Measurements from ENCODE around the gene LRRC55.

- TF ChIP-seq CTCF (conservative IDR thresholded peaks at IDR 0.05; ENCODE audit: low read depth in 2 of 2) (no peak), POLR2AphosphoS5 (IDR thresholded peaks at IDR 0.05; ENCODE audit: low read depth) (no peak), REST (IDR thresholded peaks at IDR 0.05; ENCODE audit: unreplicated experiment) (no peak), CREB1 (CRISPR knock-in tag; IDR thresholded peaks at IDR 0.05; ENCODE audit: low read depth) (no peak), EZH2 (IDR thresholded peaks at IDR 0.05; ENCODE audit: low read depth, unreplicated experiment) (no peak), EZH2phosphoT487 (IDR thresholded peaks at IDR 0.05; ENCODE audit: unreplicated experiment) (no peak)
Observed at GRCh38 chr11:57178334-57178733, 3.4 kb upstream of the LRRC55 start.
